SH-SY5Y (cell line): ENCODE results near the gene STAB2.

Experiments used
- GATA2 ChIP-seq: IDR thresholded peaks from 2 replicates; pipeline ENCODE4 v1.6.1; 2011; ENCODE audit warnings: mild to moderate bottlenecking, low read depth, low read length
- GATA3 ChIP-seq: IDR thresholded peaks from 2 replicates; pipeline ENCODE4 v1.6.1; 2011; ENCODE audit warnings: low read depth, mild to moderate bottlenecking, low read length, moderate library complexity

GRCh38 chr12:103540319-103540718 is 46.8 kb upstream of the STAB2 start:
- no peak for TF ChIP-seq GATA2
- TF ChIP-seq GATA3, result no peak
